HepG2 (cell line): ENCODE results near the gene LBX2. TPM values are rescaled to one million over a fixed set of nuclear protein-coding genes. Genes with fewer than 3 reads are reported as not detected.
A peak's percentile ranks its signal among the peaks of the same experiment; 100 is the strongest.

Source experiments
- CAMTA2 ChIP-seq: sonication (generic); formaldehyde crosslinking; IDR thresholded peaks from 2 replicates; pipeline ENCODE4 v1.4.0; 2020; ENCODE audit warnings: mild to moderate bottlenecking, missing genetic modification reagents, borderline replicate concordance
- CCDC6 ChIP-seq: sonication (generic); formaldehyde crosslinking; IDR thresholded peaks from 2 replicates; pipeline ENCODE4 v1.8.1; 2022; ENCODE audit warnings: mild to moderate bottlenecking, missing genetic modification reagents, moderate library complexity
- EEA1 ChIP-seq: sonication (generic); formaldehyde crosslinking; IDR thresholded peaks from 2 replicates; pipeline ENCODE4 v1.5.1; 2020; ENCODE audit warnings: mild to moderate bottlenecking, missing genetic modification reagents, borderline replicate concordance
- KDM5A ChIP-seq: fragments of 200-600 bp; sonication (generic); IDR thresholded peaks from 2 replicates; pipeline ENCODE4 v1.7.0; 2018; ENCODE audit warnings: antibody characterized with exemption, mild to moderate bottlenecking, low read length, borderline replicate concordance
- KLF16 ChIP-seq, 2 experiments: sonication (generic) in 1 of 2; formaldehyde crosslinking in 1 of 2; IDR thresholded peaks; 2 replicates each; pipeline versions ENCODE4 v1.6.1 to v1.8.0; 2016 to 2023; ENCODE audit warnings: missing genetic modification reagents in 2 of 2, missing compliant biosample characterization in 1 of 2
- NKX3-1 ChIP-seq: sonication (generic); formaldehyde crosslinking; IDR thresholded peaks from 2 replicates; pipeline ENCODE4 v1.5.0; 2020; ENCODE audit warnings: missing genetic modification reagents
- PAWR ChIP-seq: sonication (generic); formaldehyde crosslinking; IDR thresholded peaks from 2 replicates; pipeline ENCODE4 v1.4.0; 2020; ENCODE audit warnings: missing genetic modification reagents, mild to moderate bottlenecking, borderline replicate concordance
- ZIK1 ChIP-seq: sonication (generic); formaldehyde crosslinking; IDR thresholded peaks from 2 replicates; pipeline ENCODE4 v1.5.0; 2020; ENCODE audit warnings: mild to moderate bottlenecking, low read depth, missing genetic modification reagents, borderline replicate concordance
- ZNF333 ChIP-seq: sonication (generic); formaldehyde crosslinking; IDR thresholded peaks from 2 replicates; pipeline ENCODE4 v1.4.0; 2020; ENCODE audit warnings: mild to moderate bottlenecking, missing genetic modification reagents, borderline replicate concordance
- ZNF337 ChIP-seq: sonication (generic); formaldehyde crosslinking; IDR thresholded peaks from 2 replicates; pipeline ENCODE4 v1.5.1; 2020; ENCODE audit warnings: missing genetic modification reagents, low read depth, mild to moderate bottlenecking, borderline replicate concordance
- ZZZ3 ChIP-seq: sonication (generic); formaldehyde crosslinking; IDR thresholded peaks from 2 replicates; pipeline ENCODE4 v1.4.0; 2020; ENCODE audit warnings: missing genetic modification reagents, mild to moderate bottlenecking, borderline replicate concordance
- polyA plus RNA-seq, 8 experiments: library from polyadenylated mRNA; depleted of rRNA in 3 of 8; stranded (reverse) in 7 of 8; unstranded in 1 of 8; fragments of >200 nt; fragmentation: Illumina TruSeq in 4 of 8; extraction: Trizol in 4 of 8; gene quantifications; 2 replicates each; pipeline versions ENCODE4 v1.2.1 to v1.2.3, GENCODE V29; 2011 to 2016; ENCODE audit warnings: low read depth in 4 of 8, missing spikeins in 1 of 8, mixed read lengths in 1 of 8; ENCODE audit not compliant: insufficient read depth in 1 of 8
- total RNA-seq, 5 experiments: library from RNA; depleted of rRNA; stranded (reverse); fragments of >200 nt; fragmentation: Illumina TruSeq; extraction: Trizol; gene quantifications; 2 replicates each; pipeline ENCODE4 v1.2.3, GENCODE V29; 2016; ENCODE audit warnings: low read depth in 1 of 5
- TF ChIP-seq, protein P1 (sequence below), 2 experiments: fragments of 450-650 bp in 1 of 2; sonication (generic) in 1 of 2; formaldehyde crosslinking in 1 of 2; IDR thresholded peaks; 2 replicates each; pipeline versions ENCODE4 v1.6.1 to v1.8.0; 2016 to 2022; ENCODE audit warnings: antibody characterized with exemption in 1 of 2, mild to moderate bottlenecking in 1 of 2, missing genetic modification reagents in 1 of 2
- TF ChIP-seq, protein P2 (sequence below): sonication (generic); formaldehyde crosslinking; IDR thresholded peaks from 2 replicates; pipeline ENCODE4 v1.4.0; 2020; ENCODE audit warnings: missing genetic modification reagents

LBX2 gene
- total and polyA plus RNA-seq, 2 of the 13 experiments (the other 11 are each of a cell fraction or from before 2014, with no cell fraction given), result 6.4 to 8.1 TPM

DNA sequence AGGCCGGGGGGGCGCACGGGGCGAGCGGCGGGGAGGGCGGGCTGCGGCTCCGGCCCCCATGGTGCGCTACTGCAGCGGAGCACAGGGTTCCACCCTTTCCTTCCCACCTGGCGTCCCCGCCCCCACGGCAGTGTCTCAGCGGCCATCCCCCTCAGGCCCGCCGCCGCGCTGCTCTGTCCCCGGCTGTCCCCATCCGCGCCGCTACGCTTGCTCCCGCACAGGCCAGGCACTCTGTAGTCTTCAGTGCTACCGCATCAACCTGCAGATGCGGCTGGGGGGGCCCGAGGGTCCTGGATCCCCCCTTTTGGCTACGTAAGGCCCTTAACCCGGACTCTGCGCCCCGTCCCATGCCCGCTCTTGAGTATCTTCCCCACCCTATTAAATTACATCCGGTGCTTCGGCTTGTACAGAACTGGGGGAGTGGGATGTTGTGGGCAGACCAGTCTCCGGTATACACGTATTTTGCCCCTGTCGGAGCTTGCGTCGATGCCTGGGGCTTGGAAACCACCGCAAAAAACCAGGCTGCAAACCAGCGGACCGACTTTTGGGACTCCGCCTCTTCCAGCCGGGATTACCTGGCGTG is 41.8 kb downstream of the LBX2 start (continued):
- TF ChIP-seq ZNF337 (CRISPR knock-in tag) (peak; percentile 11; the same call in 1 of the 2 replicates), KDM5A (peak; percentile 82), ZZZ3 (CRISPR knock-in tag) (peak; percentile 9; the same call in 1 of the 2 replicates), NKX3-1 (peak; percentile 66; the same call in 1 of the 2 replicates), EEA1 (CRISPR knock-in tag) (peak; percentile 27; the same call in 1 of the 2 replicates), CCDC6 (CRISPR knock-in tag) (peak; percentile 91; the same call in 1 of the 2 replicates), KLF16 (CRISPR knock-in tag; IDR thresholded peaks at IDR 0.05) (peak in 1 of 2 experiments; percentile 82; a peak in 2 of 4 replicates), ZNF333 (CRISPR knock-in tag) (peak; percentile 30), ZIK1 (CRISPR knock-in tag) (0 out of 2 replicates have a peak, but pooled peaks have one; percentile 49), PAWR (CRISPR knock-in tag) (0 out of 2 replicates have a peak, but pooled peaks have one; percentile 34), CAMTA2 (CRISPR knock-in tag) (no peak)
- TF ChIP-seq, protein P1, sequence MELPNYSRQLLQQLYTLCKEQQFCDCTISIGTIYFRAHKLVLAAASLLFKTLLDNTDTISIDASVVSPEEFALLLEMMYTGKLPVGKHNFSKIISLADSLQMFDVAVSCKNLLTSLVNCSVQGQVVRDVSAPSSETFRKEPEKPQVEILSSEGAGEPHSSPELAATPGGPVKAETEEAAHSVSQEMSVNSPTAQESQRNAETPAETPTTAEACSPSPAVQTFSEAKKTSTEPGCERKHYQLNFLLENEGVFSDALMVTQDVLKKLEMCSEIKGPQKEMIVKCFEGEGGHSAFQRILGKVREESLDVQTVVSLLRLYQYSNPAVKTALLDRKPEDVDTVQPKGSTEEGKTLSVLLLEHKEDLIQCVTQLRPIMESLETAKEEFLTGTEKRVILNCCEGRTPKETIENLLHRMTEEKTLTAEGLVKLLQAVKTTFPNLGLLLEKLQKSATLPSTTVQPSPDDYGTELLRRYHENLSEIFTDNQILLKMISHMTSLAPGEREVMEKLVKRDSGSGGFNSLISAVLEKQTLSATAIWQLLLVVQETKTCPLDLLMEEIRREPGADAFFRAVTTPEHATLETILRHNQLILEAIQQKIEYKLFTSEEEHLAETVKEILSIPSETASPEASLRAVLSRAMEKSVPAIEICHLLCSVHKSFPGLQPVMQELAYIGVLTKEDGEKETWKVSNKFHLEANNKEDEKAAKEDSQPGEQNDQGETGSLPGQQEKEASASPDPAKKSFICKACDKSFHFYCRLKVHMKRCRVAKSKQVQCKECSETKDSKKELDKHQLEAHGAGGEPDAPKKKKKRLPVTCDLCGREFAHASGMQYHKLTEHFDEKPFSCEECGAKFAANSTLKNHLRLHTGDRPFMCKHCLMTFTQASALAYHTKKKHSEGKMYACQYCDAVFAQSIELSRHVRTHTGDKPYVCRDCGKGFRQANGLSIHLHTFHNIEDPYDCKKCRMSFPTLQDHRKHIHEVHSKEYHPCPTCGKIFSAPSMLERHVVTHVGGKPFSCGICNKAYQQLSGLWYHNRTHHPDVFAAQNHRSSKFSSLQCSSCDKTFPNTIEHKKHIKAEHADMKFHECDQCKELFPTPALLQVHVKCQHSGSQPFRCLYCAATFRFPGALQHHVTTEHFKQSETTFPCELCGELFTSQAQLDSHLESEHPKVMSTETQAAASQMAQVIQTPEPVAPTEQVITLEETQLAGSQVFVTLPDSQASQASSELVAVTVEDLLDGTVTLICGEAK (IDR thresholded peaks at IDR 0.05), result no peak
- TF ChIP-seq, protein P1 (CRISPR knock-in tag; IDR thresholded peaks at IDR 0.05), result peak; percentile 63
- TF ChIP-seq, protein P2, sequence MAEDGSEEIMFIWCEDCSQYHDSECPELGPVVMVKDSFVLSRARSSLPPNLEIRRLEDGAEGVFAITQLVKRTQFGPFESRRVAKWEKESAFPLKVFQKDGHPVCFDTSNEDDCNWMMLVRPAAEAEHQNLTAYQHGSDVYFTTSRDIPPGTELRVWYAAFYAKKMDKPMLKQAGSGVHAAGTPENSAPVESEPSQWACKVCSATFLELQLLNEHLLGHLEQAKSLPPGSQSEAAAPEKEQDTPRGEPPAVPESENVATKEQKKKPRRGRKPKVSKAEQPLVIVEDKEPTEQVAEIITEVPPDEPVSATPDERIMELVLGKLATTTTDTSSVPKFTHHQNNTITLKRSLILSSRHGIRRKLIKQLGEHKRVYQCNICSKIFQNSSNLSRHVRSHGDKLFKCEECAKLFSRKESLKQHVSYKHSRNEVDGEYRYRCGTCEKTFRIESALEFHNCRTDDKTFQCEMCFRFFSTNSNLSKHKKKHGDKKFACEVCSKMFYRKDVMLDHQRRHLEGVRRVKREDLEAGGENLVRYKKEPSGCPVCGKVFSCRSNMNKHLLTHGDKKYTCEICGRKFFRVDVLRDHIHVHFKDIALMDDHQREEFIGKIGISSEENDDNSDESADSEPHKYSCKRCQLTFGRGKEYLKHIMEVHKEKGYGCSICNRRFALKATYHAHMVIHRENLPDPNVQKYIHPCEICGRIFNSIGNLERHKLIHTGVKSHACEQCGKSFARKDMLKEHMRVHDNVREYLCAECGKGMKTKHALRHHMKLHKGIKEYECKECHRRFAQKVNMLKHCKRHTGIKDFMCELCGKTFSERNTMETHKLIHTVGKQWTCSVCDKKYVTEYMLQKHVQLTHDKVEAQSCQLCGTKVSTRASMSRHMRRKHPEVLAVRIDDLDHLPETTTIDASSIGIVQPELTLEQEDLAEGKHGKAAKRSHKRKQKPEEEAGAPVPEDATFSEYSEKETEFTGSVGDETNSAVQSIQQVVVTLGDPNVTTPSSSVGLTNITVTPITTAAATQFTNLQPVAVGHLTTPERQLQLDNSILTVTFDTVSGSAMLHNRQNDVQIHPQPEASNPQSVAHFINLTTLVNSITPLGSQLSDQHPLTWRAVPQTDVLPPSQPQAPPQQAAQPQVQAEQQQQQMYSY (CRISPR knock-in tag), result peak; percentile 63; the same call in 1 of the 2 replicates
